Globus pallidus (tissue), 1 donor: Measurements from ENCODE around the gene TUBB3.

Experiments used
- DNase-seq: peaks from one replicate; pipeline ENCODE4 v3.0.0-alpha.2; 2015; ENCODE audit warnings: low spot score

TUBB3 gene

GRCh38 chr16:89938175-89938885 lies 15.2 kb downstream of the TUBB3 start:
- no peak for DNase-seq

- no peak for DNase-seq
Observed at GRCh38 chr16:89944773-89945172, 21.6 kb downstream of the TUBB3 start.

- DNase-seq, result no peak
Observed at GRCh38 chr16:89945654-89946053, 22.5 kb downstream of the TUBB3 start.

GRCh38 chr16:89946515-89946914 lies 23.4 kb downstream of the TUBB3 start:
- DNase-seq, result no peak

GRCh38 chr16:89949121-89949742 lies 26.1 kb downstream of the TUBB3 start:
- no peak for DNase-seq

- no peak for DNase-seq
Observed at GRCh38 chr16:89949756-89950155, 26.6 kb downstream of the TUBB3 start.

- DNase-seq, result no peak
Observed at GRCh38 chr16:89951509-89951908, 28.4 kb downstream of the TUBB3 start.

- DNase-seq, result no peak
Observed at GRCh38 chr16:89952049-89952448, 28.9 kb downstream of the TUBB3 start.

GRCh38 chr16:89952551-89952950 lies 29.4 kb downstream of the TUBB3 start:
- DNase-seq, result no peak

- DNase-seq, result no peak
Observed at GRCh38 chr16:89953671-89954406, 30.7 kb downstream of the TUBB3 start.

GRCh38 chr16:89954462-89954861 lies 31.3 kb downstream of the TUBB3 start:
- no peak for DNase-seq

- DNase-seq, result no peak
Observed at GRCh38 chr16:89955001-89955685, 32.0 kb downstream of the TUBB3 start.

- no peak for DNase-seq
Observed at GRCh38 chr16:89956505-89957215, 33.5 kb downstream of the TUBB3 start.

- no peak for DNase-seq
Observed at GRCh38 chr16:89957216-89957785, 34.2 kb downstream of the TUBB3 start.

- DNase-seq, result no peak
Observed at GRCh38 chr16:89958068-89958467, 34.9 kb downstream of the TUBB3 start.

- no peak for DNase-seq
Observed at GRCh38 chr16:89958596-89958995, 35.5 kb downstream of the TUBB3 start.

GRCh38 chr16:89960966-89961365 lies 37.8 kb downstream of the TUBB3 start:
- DNase-seq, result no peak

- DNase-seq, result no peak
Observed at GRCh38 chr16:89961920-89962319, 38.8 kb downstream of the TUBB3 start.

- no peak for DNase-seq
Observed at GRCh38 chr16:89962754-89963498, 39.8 kb downstream of the TUBB3 start.

- no peak for DNase-seq
Observed at GRCh38 chr16:89964201-89964600, 41.1 kb downstream of the TUBB3 start.
